Fibroblast of skin of right biceps (primary cell): ENCODE results near the gene UXS1.
A peak's percentile ranks its signal among the peaks of the same experiment; 100 is the strongest.
"Not testable (repeated sequence)": the region's sequence is repeated elsewhere in the genome, so short reads cannot be mapped to it uniquely, and the experiment has no call there.

ENCODE experiments used
- DNase-seq: peaks from one replicate; pipeline ENCODE4 v3.0.0-alpha.2; 2013

Gene UXS1

GRCh38 chr2:106193977-106194778 lies at the start of gene UXS1:
Gene UXS1 (minus strand): TSS chr2:106194301. CDS start chr2:106194241, 60 bp downstream.
- peak; percentile 97 for DNase-seq

- not testable (repeated sequence) for DNase-seq
Measured at GRCh38 chr2:106239491-106239890, 45.4 kb upstream of the UXS1 start.

- not testable (repeated sequence) for DNase-seq
Measured at GRCh38 chr2:106235392-106235791, 41.3 kb upstream of the UXS1 start.

- DNase-seq = no peak
Measured at GRCh38 chr2:106233350-106233706, 39.2 kb upstream of the UXS1 start.

GRCh38 chr2:106232638-106233349 lies 38.7 kb upstream of the UXS1 start:
- DNase-seq = no peak

- no peak for DNase-seq
Measured at GRCh38 chr2:106223347-106223746, 29.2 kb upstream of the UXS1 start.

GRCh38 chr2:106222057-106222456 lies 28.0 kb upstream of the UXS1 start:
- DNase-seq = not testable (repeated sequence)

- DNase-seq = no peak
Measured at GRCh38 chr2:106219813-106220212, 25.7 kb upstream of the UXS1 start.

GRCh38 chr2:106219157-106219556 lies 25.1 kb upstream of the UXS1 start:
- not testable (repeated sequence) for DNase-seq

GRCh38 chr2:106208874-106209273 lies 14.8 kb upstream of the UXS1 start:
- DNase-seq = no peak

- DNase-seq = no peak
Measured at GRCh38 chr2:106208399-106208798, 14.3 kb upstream of the UXS1 start.

GRCh38 chr2:106207246-106207645 lies 13.1 kb upstream of the UXS1 start:
- no peak for DNase-seq

- no peak for DNase-seq
Measured at GRCh38 chr2:106205488-106205887, 11.4 kb upstream of the UXS1 start.

GRCh38 chr2:106204551-106204950 lies 10.4 kb upstream of the UXS1 start:
- not testable (repeated sequence) for DNase-seq

- DNase-seq = no peak
Measured at GRCh38 chr2:106201661-106202060, 7.6 kb upstream of the UXS1 start.

GRCh38 chr2:106197878-106198277 lies 3.8 kb upstream of the UXS1 start:
- DNase-seq = peak; percentile 94

- DNase-seq = no peak
Measured at GRCh38 chr2:106195981-106196380, 1.9 kb upstream of the UXS1 start.

- DNase-seq = no peak
Measured at GRCh38 chr2:106195456-106195855, 1.4 kb upstream of the UXS1 start.

- DNase-seq = no peak
Measured at GRCh38 chr2:106193690-106193976, 468 bp downstream of the UXS1 start.

- peak; percentile 80 for DNase-seq
Measured at GRCh38 chr2:106192752-106193689, 1.1 kb downstream of the UXS1 start.

GRCh38 chr2:106191511-106192016 lies 2.5 kb downstream of the UXS1 start:
- DNase-seq = no peak

- DNase-seq = peak; percentile 27
Measured at GRCh38 chr2:106189764-106190468, 4.2 kb downstream of the UXS1 start.

GRCh38 chr2:106189325-106189724 lies 4.8 kb downstream of the UXS1 start:
- no peak for DNase-seq
